ENCODE data around the gene S1PR1. TPM values are rescaled to one million over a fixed set of nuclear protein-coding genes. Genes with fewer than 3 reads are reported as not detected.
A peak's percentile ranks its signal among the peaks of the same experiment; 100 is the strongest.

Gene S1PR1
- total and polyA plus RNA-seq, 2 of the 13 experiments (the other 11 are each of a cell fraction or from before 2014, with no cell fraction given): not detected

DNA sequence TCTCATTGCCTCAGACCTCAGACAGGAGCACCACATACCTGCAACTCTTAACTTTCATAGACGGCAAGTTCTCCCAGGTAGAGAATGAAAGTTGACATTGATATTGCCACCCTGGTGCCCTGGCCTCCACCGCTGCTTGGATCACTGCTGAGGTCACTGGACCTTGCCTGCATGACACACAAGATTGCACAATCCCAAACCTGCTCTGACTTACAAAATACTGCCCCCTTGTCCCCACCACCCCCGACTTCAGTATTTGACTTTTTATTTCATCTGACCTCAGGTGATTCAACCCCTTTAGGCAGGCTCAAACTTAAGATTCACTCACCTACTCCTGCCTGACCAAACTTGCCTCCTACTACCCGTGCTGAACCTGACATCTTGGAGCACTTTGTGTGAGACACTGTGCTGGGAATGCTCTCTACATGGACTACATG is 43.1 kb upstream of the S1PR1 start (continued):
- TF ChIP-seq ATF4 (CRISPR knock-in tag; IDR thresholded peaks at IDR 0.05) (0 out of 4 replicates have a peak, but pooled peaks of 1 of the 2 experiments have one; percentile 41), PPARG (CRISPR knock-in tag; conservative IDR thresholded peaks at IDR 0.05) (no peak), SOX5 (CRISPR knock-in tag; IDR thresholded peaks at IDR 0.05; ENCODE audit: borderline replicate concordance) (0 out of 2 replicates have a peak, but pooled peaks have one; percentile 29), SMC3 (IDR thresholded peaks at IDR 0.05; ENCODE audit: low read length) (peak; percentile 27; the same call in 1 of the 2 replicates), ZSCAN25 (CRISPR knock-in tag; IDR thresholded peaks at IDR 0.05) (no peak), JUNB (CRISPR knock-in tag; IDR thresholded peaks at IDR 0.05; ENCODE audit: borderline replicate concordance) (no peak), NAIF1 (CRISPR knock-in tag; IDR thresholded peaks at IDR 0.05; ENCODE audit: borderline replicate concordance) (no peak), GATAD2A (CRISPR knock-in tag; IDR thresholded peaks at IDR 0.05) (peak; percentile 73), ZNF33B (CRISPR knock-in tag; IDR thresholded peaks at IDR 0.05) (no peak), NFIC (IDR thresholded peaks at IDR 0.05; ENCODE audit: low read length) (no peak), KDM2A (CRISPR knock-in tag; IDR thresholded peaks at IDR 0.05; ENCODE audit: borderline replicate concordance, low read depth) (no peak), ETV6 (CRISPR knock-in tag; conservative IDR thresholded peaks at IDR 0.05) (no peak), ARID3A (IDR thresholded peaks at IDR 0.05; ENCODE audit: low read depth, low read length) (peak; percentile 37; the same call in 1 of the 2 replicates), ZSCAN30 (CRISPR knock-in tag; IDR thresholded peaks at IDR 0.05) (no peak), ZNF580 (CRISPR knock-in tag; IDR thresholded peaks at IDR 0.05; ENCODE audit: borderline replicate concordance, low read depth) (no peak), ZNF512B (CRISPR knock-in tag; IDR thresholded peaks at IDR 0.05; ENCODE audit: borderline replicate concordance) (no peak), ZNF121 (CRISPR knock-in tag; IDR thresholded peaks at IDR 0.05) (no peak)
- TF ChIP-seq, protein P1, sequence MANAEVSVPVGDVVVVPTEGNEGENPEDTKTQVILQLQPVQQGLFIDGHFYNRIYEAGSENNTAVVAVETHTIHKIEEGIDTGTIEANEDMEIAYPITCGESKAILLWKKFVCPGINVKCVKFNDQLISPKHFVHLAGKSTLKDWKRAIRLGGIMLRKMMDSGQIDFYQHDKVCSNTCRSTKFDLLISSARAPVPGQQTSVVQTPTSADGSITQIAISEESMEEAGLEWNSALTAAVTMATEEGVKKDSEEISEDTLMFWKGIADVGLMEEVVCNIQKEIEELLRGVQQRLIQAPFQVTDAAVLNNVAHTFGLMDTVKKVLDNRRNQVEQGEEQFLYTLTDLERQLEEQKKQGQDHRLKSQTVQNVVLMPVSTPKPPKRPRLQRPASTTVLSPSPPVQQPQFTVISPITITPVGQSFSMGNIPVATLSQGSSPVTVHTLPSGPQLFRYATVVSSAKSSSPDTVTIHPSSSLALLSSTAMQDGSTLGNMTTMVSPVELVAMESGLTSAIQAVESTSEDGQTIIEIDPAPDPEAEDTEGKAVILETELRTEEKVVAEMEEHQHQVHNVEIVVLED (CRISPR knock-in tag; IDR thresholded peaks at IDR 0.05; ENCODE audit: borderline replicate concordance): no peak
- TF ChIP-seq, protein P2, sequence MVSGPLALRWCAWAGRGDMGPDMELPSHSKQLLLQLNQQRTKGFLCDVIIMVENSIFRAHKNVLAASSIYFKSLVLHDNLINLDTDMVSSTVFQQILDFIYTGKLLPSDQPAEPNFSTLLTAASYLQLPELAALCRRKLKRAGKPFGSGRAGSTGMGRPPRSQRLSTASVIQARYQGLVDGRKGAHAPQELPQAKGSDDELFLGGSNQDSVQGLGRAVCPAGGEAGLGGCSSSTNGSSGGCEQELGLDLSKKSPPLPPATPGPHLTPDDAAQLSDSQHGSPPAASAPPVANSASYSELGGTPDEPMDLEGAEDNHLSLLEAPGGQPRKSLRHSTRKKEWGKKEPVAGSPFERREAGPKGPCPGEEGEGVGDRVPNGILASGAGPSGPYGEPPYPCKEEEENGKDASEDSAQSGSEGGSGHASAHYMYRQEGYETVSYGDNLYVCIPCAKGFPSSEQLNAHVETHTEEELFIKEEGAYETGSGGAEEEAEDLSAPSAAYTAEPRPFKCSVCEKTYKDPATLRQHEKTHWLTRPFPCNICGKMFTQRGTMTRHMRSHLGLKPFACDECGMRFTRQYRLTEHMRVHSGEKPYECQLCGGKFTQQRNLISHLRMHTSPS (CRISPR knock-in tag; IDR thresholded peaks at IDR 0.05; ENCODE audit: low read depth): 0 out of 2 replicates have a peak, but pooled peaks have one; percentile 22
